Peyer's patch (tissue), 4 donors: ENCODE results near the gene ARL6IP1. TPM values are rescaled to one million over a fixed set of nuclear protein-coding genes. Genes with fewer than 3 reads are reported as not detected.
"Not testable (repeated sequence)": the region's sequence is repeated elsewhere in the genome, so short reads cannot be mapped to it uniquely, and the experiment has no call there.

Source experiments
- DNase-seq, 3 donors: peaks; one replicate each; pipeline ENCODE4 v3.0.0-alpha.2; 2017 to 2019
- H3K27ac ChIP-seq, 4 donors: fragments of 200-600 bp; sonication (generic); one replicate each; pipeline ENCODE4 v1.5.1; 2016 to 2019
- H3K27me3 ChIP-seq, 2 donors: fragments of 200-600 bp; sonication (generic); one replicate each; pipeline ENCODE4 v1.5.1; 2019
- H3K36me3 ChIP-seq, 3 donors: fragments of 200-600 bp; sonication (generic); one replicate each; pipeline ENCODE4 v1.5.1; 2016 to 2019
- H3K4me1 ChIP-seq, 4 donors: fragments of 200-600 bp; sonication (generic); one replicate each; pipeline ENCODE4 v1.5.1; 2016 to 2019
- H3K4me3 ChIP-seq, 4 donors: fragments of 200-600 bp; sonication (generic); 1 replicate in 3 of 4; 2 replicates in 1 of 4; pipeline ENCODE4 v1.5.1; 2016 to 2019; ENCODE audit warnings: mild to moderate bottlenecking in 1 of 4
- H3K9me3 ChIP-seq, 4 donors: fragments of 200-600 bp; sonication (generic); one replicate each; pipeline ENCODE4 v1.5.1; 2016 to 2019; ENCODE audit warnings: mild to moderate bottlenecking in 1 of 4
- total RNA-seq, 4 donors: library from RNA; depleted of rRNA; stranded (reverse); fragments of >200 nt; gene quantifications; one replicate each; pipeline ENCODE4 v1.1.0, GENCODE V29; 2016
- TF ChIP-seq, protein P1 (sequence below), 6 experiments: fragments of 450-650 bp in 4 of 6; fragments of 200-600 bp in 2 of 6; sonication (generic) in 1 of 6; IDR thresholded peaks; one replicate each; pipeline ENCODE4 v1.5.1; 2017 to 2019; ENCODE audit warnings: antibody characterized with exemption in 6 of 6, mild to moderate bottlenecking in 3 of 6, moderate library complexity in 1 of 6

Gene ARL6IP1
- total RNA-seq, 4 donors from 2014 or later, result 56.1 to 179 (median 122) TPM

DNA sequence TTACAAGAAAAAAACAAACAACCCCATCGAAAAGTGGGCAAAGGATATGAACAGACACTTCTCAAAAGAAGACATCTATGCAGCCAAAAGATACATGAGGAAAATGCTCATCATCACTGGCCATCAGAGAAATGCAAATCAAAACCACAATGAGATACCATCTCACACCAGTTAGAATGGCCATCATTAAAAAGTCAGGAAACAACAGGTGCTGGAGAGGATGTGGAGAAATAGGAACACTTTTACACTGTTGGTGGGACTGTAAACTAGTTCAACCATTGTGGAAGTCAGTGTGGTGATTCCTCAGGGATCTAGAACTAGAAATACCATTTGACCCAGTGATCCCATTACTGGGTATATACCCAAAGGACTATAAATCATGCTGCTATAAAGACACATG lies 23.7 kb downstream of the ARL6IP1 start:
- not testable (repeated sequence) for DNase-seq, H3K4me3 ChIP-seq

DNA sequence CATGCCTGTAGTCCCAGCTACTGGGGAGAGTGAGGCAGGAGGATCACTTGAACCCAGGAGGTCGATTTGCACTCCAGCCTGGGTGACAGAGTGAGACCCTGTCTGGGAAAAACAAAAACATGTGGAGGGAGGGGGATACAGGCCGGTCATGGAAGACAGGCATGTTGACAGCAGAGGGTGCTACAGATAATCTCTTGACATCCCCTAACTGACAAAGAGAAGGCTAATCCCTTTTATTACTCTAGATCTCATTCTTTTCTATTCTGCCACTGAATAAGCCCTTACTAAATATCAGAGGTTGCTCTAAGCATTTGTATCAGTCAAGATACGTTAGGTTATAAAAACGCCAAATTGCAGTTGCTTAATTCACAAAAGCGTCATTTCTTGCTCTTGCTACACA lies 25.0 kb downstream of the ARL6IP1 start:
- not testable (repeated sequence) for H3K27me3 ChIP-seq, H3K9me3 ChIP-seq, H3K4me1 ChIP-seq, H3K36me3 ChIP-seq, H3K4me3 ChIP-seq, H3K27ac ChIP-seq, DNase-seq

More for the DNA sequence above, 23.7 kb downstream of the ARL6IP1 start:
- H3K9me3 ChIP-seq, H3K27ac ChIP-seq, H3K4me1 ChIP-seq, H3K27me3 ChIP-seq, H3K36me3 ChIP-seq: not testable (repeated sequence)

DNA sequence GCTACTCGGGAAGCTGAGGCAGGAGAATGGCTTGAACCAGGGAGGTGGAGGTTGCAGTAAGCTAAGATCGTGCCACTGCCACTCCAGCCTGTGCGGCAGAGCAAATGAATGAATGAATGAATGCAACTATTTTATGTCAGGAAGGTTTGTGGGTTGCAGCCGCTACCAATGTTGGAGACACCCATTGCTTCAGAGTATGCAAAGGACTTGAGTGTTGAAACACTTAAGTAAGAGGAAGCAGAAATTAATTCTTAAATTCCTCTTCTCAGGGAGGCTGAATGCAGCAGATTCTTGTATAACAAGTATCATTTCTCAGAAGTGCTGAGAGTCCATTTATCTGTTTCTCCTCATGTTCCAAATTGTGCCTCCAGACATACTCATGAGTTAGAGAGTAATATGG lies 26.7 kb downstream of the ARL6IP1 start:
- not testable (repeated sequence) for DNase-seq, H3K27ac ChIP-seq, H3K4me1 ChIP-seq, H3K9me3 ChIP-seq, H3K36me3 ChIP-seq, H3K4me3 ChIP-seq, H3K27me3 ChIP-seq

DNA sequence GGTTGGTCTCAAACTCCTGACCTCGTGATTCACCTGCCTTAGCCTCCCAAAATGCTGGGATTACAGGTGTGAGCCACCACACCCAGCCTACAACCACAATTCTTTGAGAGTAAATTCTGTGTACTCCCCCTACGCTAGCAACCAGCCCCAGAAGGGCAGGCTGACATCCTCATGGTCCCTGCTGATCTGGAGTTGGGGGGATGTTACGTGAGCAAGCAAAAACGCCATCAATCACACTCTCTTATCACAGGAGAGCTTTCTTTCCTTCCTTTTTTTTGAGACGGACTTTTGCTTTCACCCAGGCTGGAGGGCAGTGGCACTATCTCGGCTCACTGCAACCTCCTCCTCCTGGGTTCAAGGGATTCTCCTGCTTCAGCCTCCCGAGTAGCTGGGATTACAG lies 29.2 kb downstream of the ARL6IP1 start:
- not testable (repeated sequence) for H3K9me3 ChIP-seq, H3K4me1 ChIP-seq, H3K4me3 ChIP-seq, DNase-seq, H3K27me3 ChIP-seq, H3K27ac ChIP-seq, H3K36me3 ChIP-seq

DNA sequence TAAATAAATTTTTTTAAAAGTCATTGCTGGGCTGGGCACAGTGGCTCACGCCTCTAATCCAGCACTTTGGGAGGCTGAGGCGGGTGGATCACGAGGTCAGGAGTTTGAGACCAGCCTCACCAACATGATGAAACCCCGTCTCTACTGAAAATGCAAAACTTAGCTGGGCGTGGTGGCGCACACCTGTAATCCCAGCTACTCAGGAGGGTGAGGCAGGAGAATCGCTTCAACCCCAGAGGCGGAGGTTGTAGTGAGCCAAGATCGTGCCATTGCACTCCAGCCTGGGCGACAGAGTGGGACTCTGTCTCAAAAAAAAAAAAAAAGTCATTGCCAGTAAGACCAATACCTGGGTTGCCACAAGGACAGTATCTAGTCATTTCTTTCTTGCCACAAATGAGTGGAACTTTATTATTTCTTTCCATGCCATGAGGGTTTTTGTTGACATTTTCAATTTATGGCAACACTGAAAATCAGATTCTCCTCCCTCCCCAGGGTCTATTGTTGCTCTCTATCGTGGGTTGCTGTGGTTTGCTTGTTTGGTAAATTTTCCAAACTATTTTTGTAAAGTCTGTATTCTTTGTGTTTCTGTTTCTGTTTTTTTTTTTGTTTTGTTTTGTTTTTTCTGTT lies 30.9 kb downstream of the ARL6IP1 start:
- H3K9me3 ChIP-seq, H3K4me3 ChIP-seq: not testable (repeated sequence)

DNA sequence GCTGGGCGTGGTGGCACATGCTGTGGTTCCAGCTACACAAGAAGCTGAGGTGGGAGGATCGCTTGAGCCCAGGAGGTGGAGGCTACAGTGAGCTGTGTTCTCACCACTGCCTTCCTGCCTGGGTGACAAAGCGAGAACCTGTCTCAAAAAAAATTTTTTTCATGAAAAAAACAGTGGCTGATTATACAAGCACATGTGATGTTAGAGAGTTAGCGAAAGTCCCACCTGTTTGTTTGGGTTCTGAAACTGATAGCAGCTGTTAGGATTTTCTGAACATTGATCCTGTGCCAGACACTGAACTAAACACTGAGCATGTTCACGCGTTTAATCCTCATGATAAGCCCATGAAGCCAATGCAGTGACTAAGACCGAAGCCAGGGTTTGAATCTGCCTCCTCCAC lies 34.1 kb downstream of the ARL6IP1 start:
- DNase-seq, H3K27ac ChIP-seq, H3K9me3 ChIP-seq, H3K36me3 ChIP-seq, H3K4me1 ChIP-seq, H3K27me3 ChIP-seq, H3K4me3 ChIP-seq: not testable (repeated sequence)

More for the DNA sequence above, 30.9 kb downstream of the ARL6IP1 start:
- H3K4me1 ChIP-seq, H3K36me3 ChIP-seq, DNase-seq, H3K27ac ChIP-seq, H3K27me3 ChIP-seq: not testable (repeated sequence)

DNA sequence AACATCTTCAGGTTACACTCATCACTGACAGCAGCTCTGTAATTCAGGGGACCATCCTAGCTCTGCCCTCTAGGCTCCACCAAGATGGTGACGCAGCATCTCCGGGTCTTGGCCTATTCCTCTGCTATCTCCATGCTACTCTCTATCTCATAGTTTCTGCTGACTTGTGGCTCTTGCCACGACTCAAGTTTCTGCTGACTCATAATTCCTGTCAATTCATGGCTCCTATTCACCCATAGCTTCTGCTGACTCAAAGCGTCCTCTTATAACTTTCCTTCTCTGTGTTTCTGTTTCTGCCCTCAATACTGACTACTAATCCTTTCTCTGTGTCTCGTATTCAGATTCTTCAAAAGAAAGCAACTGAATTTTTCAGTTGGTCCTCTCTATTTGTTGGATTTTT lies 38.6 kb downstream of the ARL6IP1 start:
- not testable (repeated sequence) for H3K9me3 ChIP-seq, H3K4me3 ChIP-seq, H3K27ac ChIP-seq, H3K4me1 ChIP-seq, H3K27me3 ChIP-seq, DNase-seq, H3K36me3 ChIP-seq

DNA sequence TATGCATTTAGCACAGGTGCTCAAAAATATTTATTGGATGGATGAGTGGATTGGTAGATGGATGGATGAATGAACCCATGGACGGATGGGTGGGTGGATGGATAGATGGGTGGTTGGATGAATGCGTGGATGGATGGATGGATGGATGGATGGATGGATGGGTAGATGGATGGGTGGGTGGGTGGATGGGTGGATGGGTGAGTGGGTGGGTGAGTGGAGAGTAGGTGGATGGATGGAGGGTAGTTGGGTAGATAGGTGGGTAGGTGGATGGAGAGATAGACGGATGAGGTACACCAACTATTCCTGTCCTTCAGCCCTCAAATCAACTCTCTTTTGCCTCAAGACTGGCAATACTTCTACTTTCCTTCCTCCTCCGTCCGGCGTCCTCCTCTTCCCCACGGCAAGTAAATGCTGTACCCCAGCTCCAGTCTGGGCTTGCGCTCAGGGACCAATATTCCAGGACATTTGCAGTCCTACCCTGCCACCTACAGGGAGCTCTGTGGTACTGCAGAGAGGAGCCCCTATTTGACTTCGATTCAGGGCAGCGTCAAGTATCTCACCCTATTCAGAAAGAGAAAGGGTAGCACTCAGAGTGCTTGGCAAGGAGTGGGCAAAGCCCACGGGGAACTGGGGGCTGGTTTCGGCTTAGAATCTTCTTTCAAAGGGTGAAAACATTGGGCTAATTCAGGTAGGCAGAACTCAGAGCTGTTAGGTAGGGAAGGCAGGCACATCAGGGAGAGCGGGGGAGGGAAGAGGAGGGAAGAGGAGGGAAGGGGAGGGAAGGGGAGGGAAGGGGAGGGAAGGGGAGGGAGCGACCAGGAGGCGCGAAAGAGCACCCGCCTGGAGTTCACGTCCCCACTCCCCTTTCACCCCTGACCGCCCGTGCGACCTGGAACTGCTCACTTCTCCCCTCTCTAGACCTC lies 41.5 kb downstream of the ARL6IP1 start:
- H3K4me1 ChIP-seq, H3K27ac ChIP-seq, H3K4me3 ChIP-seq, H3K9me3 ChIP-seq, H3K27me3 ChIP-seq, H3K36me3 ChIP-seq: not testable (repeated sequence)
- peak in 2 of 3 donors; percentile 32 to 74 for DNase-seq
- TF ChIP-seq, protein P1, sequence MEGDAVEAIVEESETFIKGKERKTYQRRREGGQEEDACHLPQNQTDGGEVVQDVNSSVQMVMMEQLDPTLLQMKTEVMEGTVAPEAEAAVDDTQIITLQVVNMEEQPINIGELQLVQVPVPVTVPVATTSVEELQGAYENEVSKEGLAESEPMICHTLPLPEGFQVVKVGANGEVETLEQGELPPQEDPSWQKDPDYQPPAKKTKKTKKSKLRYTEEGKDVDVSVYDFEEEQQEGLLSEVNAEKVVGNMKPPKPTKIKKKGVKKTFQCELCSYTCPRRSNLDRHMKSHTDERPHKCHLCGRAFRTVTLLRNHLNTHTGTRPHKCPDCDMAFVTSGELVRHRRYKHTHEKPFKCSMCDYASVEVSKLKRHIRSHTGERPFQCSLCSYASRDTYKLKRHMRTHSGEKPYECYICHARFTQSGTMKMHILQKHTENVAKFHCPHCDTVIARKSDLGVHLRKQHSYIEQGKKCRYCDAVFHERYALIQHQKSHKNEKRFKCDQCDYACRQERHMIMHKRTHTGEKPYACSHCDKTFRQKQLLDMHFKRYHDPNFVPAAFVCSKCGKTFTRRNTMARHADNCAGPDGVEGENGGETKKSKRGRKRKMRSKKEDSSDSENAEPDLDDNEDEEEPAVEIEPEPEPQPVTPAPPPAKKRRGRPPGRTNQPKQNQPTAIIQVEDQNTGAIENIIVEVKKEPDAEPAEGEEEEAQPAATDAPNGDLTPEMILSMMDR (IDR thresholded peaks at IDR 0.05), result peak in 5 of 6 experiments; percentile 42 to 65 (median 61)

DNA sequence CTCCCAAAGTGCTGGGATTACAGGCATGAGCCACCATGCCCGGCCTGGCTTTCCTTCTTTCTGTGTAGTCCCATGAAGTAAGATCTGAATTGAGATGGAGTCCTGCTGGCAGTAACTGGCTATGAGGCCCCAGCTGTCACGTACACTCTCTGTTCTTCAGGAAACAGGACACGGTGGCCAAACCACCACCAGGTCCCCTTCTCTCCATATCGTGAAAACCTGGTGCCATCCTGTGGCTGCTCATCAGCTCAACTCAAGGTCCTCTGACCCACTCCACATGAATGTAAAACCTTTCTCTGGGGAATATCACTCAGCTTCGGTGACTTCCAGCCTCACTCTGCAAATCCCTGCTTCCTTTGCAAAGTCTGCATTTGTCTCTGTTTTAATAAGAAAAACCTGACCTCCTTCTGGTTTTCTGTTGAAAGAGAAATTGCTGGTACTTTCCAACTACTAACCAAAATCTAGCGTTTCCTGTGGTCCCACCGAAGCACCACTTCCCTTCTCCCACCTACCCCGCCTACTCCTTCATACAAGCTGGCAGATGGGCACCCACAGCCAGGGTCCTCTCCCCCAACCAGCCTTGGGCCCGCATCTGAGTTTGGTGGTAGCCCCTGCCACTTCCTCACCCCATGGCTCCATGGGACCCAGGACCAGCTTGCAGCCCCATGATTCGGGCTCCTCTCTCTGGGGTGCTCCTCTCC lies 43.2 kb downstream of the ARL6IP1 start:
- not testable (repeated sequence) for H3K9me3 ChIP-seq, H3K4me3 ChIP-seq, H3K27me3 ChIP-seq, DNase-seq, H3K4me1 ChIP-seq, H3K27ac ChIP-seq, H3K36me3 ChIP-seq

DNA sequence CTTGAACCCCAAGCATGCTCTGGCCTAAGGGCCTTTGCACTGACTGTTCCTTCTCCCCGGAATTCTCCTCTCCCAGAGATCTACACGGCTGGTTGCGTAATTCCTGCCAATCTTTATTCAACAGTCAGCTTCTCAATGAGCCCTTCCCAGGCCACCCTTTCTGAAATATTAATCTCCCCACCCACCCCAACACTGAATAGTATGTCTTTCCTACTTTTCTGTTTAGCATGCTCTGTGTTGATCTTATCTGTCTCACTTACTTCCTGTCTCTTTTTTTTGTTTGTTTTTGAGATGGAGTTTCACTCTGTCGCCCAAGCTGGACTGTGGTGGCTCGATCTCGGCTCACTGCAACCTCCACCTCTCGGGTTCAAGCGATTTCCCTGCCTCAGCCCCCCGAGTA lies 44.7 kb downstream of the ARL6IP1 start:
- H3K27me3 ChIP-seq, DNase-seq, H3K4me1 ChIP-seq, H3K4me3 ChIP-seq, H3K27ac ChIP-seq, H3K36me3 ChIP-seq, H3K9me3 ChIP-seq: not testable (repeated sequence)

DNA sequence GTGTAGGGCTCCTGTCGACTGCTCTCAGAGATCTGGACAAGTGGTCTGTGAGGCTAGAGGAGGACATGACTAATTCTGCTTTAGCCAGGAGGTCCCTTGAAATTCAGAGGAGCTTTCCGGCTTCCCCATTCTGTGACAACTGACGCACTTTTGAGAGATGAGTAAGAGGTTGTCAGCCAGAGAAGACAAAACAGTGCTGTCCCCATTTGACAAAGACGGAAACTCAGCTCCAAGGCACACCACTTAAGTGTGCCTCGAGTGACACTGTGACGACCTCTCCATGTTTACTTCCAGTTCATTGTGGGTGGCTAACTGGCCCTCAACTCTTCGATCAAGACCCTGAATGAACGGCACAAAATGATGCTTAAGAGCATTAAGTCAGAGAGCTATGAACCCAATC lies 58.5 kb downstream of the ARL6IP1 start:
- not testable (repeated sequence) for H3K4me3 ChIP-seq, H3K4me1 ChIP-seq, H3K27me3 ChIP-seq, H3K9me3 ChIP-seq, H3K27ac ChIP-seq, DNase-seq, H3K36me3 ChIP-seq
